ENCODE measurements around the gene GTSE1. TPM values are rescaled to one million over a fixed set of nuclear protein-coding genes. Genes with fewer than 3 reads are reported as not detected.

GTSE1 gene
- total and polyA plus RNA-seq, 2 of the 13 experiments (the other 11 are each of a cell fraction or from before 2014, with no cell fraction given) = 10.7 to 13.5 TPM

GRCh38 chr22:46296257-46297150 is at the start of gene GTSE1 (continued):
- TF ChIP-seq ZNF275 (CRISPR knock-in tag; IDR thresholded peaks at IDR 0.05; ENCODE audit: borderline replicate concordance) (peak; percentile 58; the same call in 1 of the 2 replicates), E2F5 (CRISPR knock-in tag; conservative IDR thresholded peaks at IDR 0.05) (peak; percentile 97), ZFP37 (CRISPR knock-in tag; IDR thresholded peaks at IDR 0.05; ENCODE audit: borderline replicate concordance) (no peak), ZNF775 (CRISPR knock-in tag; IDR thresholded peaks at IDR 0.05; ENCODE audit: borderline replicate concordance) (no peak), ZBTB34 (CRISPR knock-in tag; IDR thresholded peaks at IDR 0.05) (peak; percentile 61; the same call in 1 of the 2 replicates), ZSCAN21 (CRISPR knock-in tag; IDR thresholded peaks at IDR 0.05; ENCODE audit: borderline replicate concordance) (peak; percentile 98), RBAK (CRISPR knock-in tag; IDR thresholded peaks at IDR 0.05) (no peak), AGO1 (IDR thresholded peaks at IDR 0.05; ENCODE audit: low read depth, low read length, poor library complexity, severe bottlenecking) (peak; percentile 88), ZNF766 (CRISPR knock-in tag; IDR thresholded peaks at IDR 0.05; ENCODE audit: borderline replicate concordance) (peak; percentile 79; the same call in 1 of the 2 replicates), PCBP1 (IDR thresholded peaks at IDR 0.05; ENCODE audit: borderline replicate concordance, low read depth, low read length) (no peak), PITX1 (CRISPR knock-in tag; IDR thresholded peaks at IDR 0.05) (peak; percentile 31; the same call in 1 of the 2 replicates), ZNF546 (CRISPR knock-in tag; conservative IDR thresholded peaks at IDR 0.05) (0 out of 2 replicates have a peak, but pooled peaks have one; percentile 32), ZNF264 (CRISPR knock-in tag; IDR thresholded peaks at IDR 0.05) (peak; percentile 47; the same call in 1 of the 2 replicates), DZIP1 (CRISPR knock-in tag; IDR thresholded peaks at IDR 0.05) (no peak), RAD21 (CRISPR knock-in tag; IDR thresholded peaks at IDR 0.05) (peak; percentile 56), MYNN (CRISPR knock-in tag; IDR thresholded peaks at IDR 0.05; ENCODE audit: low read depth) (peak; percentile 28; the same call in 1 of the 2 replicates), ZNF501 (CRISPR knock-in tag; IDR thresholded peaks at IDR 0.05) (peak; percentile 70), NRL (CRISPR knock-in tag; IDR thresholded peaks at IDR 0.05; ENCODE audit: borderline replicate concordance) (peak; percentile 54; the same call in 1 of the 2 replicates), KDM6A (CRISPR knock-in tag; IDR thresholded peaks at IDR 0.05; ENCODE audit: low read depth) (no peak), ZNF619 (CRISPR knock-in tag; IDR thresholded peaks at IDR 0.05) (0 out of 2 replicates have a peak, but pooled peaks have one; percentile 46), SMAD3 (CRISPR knock-in tag; IDR thresholded peaks at IDR 0.05) (no peak; the same call in 1 of the 2 replicates), ZNF605 (CRISPR knock-in tag; IDR thresholded peaks at IDR 0.05) (peak; percentile 86), ZSCAN30 (CRISPR knock-in tag; IDR thresholded peaks at IDR 0.05) (no peak)

Measured in HepG2 (cell line).